Measurements from ENCODE around the gene PIH1D1. TPM values are rescaled to one million over a fixed set of nuclear protein-coding genes. Genes with fewer than 3 reads are reported as not detected.
A peak's percentile ranks its signal among the peaks of the same experiment; 100 is the strongest.

The PIH1D1 gene
- total and polyA plus RNA-seq, 2 of the 8 experiments (the other 6 are each of a cell fraction or from before 2014, with no cell fraction given): 146 to 195 TPM

GRCh38 chr19:49442771-49443365 is 8.7 kb downstream of the PIH1D1 start:
- H3K27me3 ChIP-seq (replicated peaks in 1 of 4; ENCODE audit: control insufficient read depth in 3 of 4, extremely low read depth in 1 of 4, insufficient read depth in 3 of 4, low read length in 3 of 4): peaks cover 18 to 32% (median 30%) of the 10 kb centered on the region in 4 experiments
- H3K4ac ChIP-seq (replicated peaks; ENCODE audit: insufficient read length, low read depth, low read length): no peak overlapping the region
- no peak overlapping the region for H2AFZ ChIP-seq (ENCODE audit: low read length)
- no peak overlapping the region for H4K5ac ChIP-seq (ENCODE audit: insufficient read length, low read depth, low read length)
- 0% methylated on average over 22 of the region's 43 CpGs; no CpG with 5 or more reads in 1 of the 2 experiments for WGBS, 2 experiments (ENCODE audit: extremely low coverage in 1 of 2, insufficient coverage in 1 of 2, insufficient read length in 1 of 2, insufficient replicate concordance in 2 of 2, low coverage in 1 of 2, low lambda C conversion rate in 2 of 2, missing lambda C conversion rate in 1 of 2)
- H2BK15ac ChIP-seq (ENCODE audit: low read length): no peak overlapping the region
- H3K79me2 ChIP-seq (ENCODE audit: control insufficient read depth in 1 of 2, insufficient read depth in 2 of 2, low read length in 2 of 2): no peaks in the 10 kb centered on the region
- H3K79me1 ChIP-seq (ENCODE audit: low read depth, low read length): no peaks in the 10 kb centered on the region
- H3K18ac ChIP-seq (ENCODE audit: extremely low read depth, low read length): peak overlapping the region; percentile 90
- H3K4me2 ChIP-seq (ENCODE audit: insufficient read depth in 1 of 2, low read depth in 2 of 2, low read length in 2 of 2): peak overlapping the region; percentile 53 to 73
- H4K20me1 ChIP-seq (replicated peaks in 1 of 2; ENCODE audit: control insufficient read depth in 1 of 2, insufficient read depth in 2 of 2, low read length in 2 of 2): peaks cover 4 to 6% of the 10 kb centered on the region in 2 experiments
- H3K56ac ChIP-seq (replicated peaks; ENCODE audit: insufficient read length, low read depth, low read length): no peak overlapping the region
- no peak overlapping the region for H4K91ac ChIP-seq (replicated peaks; ENCODE audit: insufficient read length, low read length)
- peak overlapping the region in 2 of 4 experiments; percentile 12 to 29; a peak in 2 of 7 replicates for H3K9ac ChIP-seq (replicated peaks in 1 of 4; ENCODE audit: extremely low read depth in 1 of 4, low read depth in 3 of 4, low read length in 3 of 4)
- peak overlapping the region; percentile 88; the same call in 1 of the 2 replicates for H2BK5ac ChIP-seq (ENCODE audit: low read depth, low read length)
- CTCF ChIA-PET (ENCODE audit: partially characterized antibody): interaction anchor here (0.9 to 7.9 kb wide), 12 partner anchors 12 to 716 kb away, joined by 3 to 88 read pairs (median 4); partner anchors contain the start of genes GFY and PTH2
- H3K4me1 ChIP-seq (replicated peaks in 1 of 4; ENCODE audit: control insufficient read depth in 3 of 4, insufficient read depth in 4 of 4, low read length in 3 of 4): peaks cover 0 to 10% (median 7%) of the 10 kb centered on the region in 4 experiments; a peak in 6 of 7 replicates
- no peak for FAIRE-seq
- H3K14ac ChIP-seq (ENCODE audit: insufficient read length): no peak overlapping the region
- peak; percentile 96 to 100 for DNase-seq (ENCODE audit: low read depth in 1 of 2, low spot score in 2 of 2)
- no peak overlapping the region for H3K23ac ChIP-seq (ENCODE audit: insufficient read length)
- H3K4me3 ChIP-seq (ENCODE audit: extremely low read depth in 1 of 4, insufficient read depth in 2 of 4, low read depth in 3 of 4, low read length in 4 of 4): peak overlapping the region; percentile 46 to 69 (median 62)
- no peaks in the 10 kb centered on the region for H3K9me3 ChIP-seq (ENCODE audit: insufficient read depth in 2 of 2, low read depth in 1 of 2, low read length in 1 of 2)
- POLR2A ChIA-PET (ENCODE audit: partially characterized antibody): interaction anchor here (0.9 to 4.1 kb wide), 9 partner anchors 9 to 234 kb away, joined by 3 to 13 read pairs (median 3); partner anchors contain the start of genes ALDH16A1, PIH1D1 and PRMT1
- no peak overlapping the region for H2BK12ac ChIP-seq (ENCODE audit: low read depth, low read length)
- H3K27ac ChIP-seq (ENCODE audit: low read depth, low read length): peak overlapping the region; percentile 53; the same call in 1 of the 2 replicates
- peaks cover 5 to 9% (median 7%) of the 10 kb centered on the region in 4 experiments; a peak in 6 of 8 replicates for H3K36me3 ChIP-seq (ENCODE audit: control insufficient read depth in 2 of 4, insufficient read depth in 4 of 4, low read length in 3 of 4)
- H2BK120ac ChIP-seq (replicated peaks; ENCODE audit: low read depth, low read length): no peak overlapping the region
- H2BK20ac ChIP-seq (ENCODE audit: low read length): no peak overlapping the region
- peaks cover 18% of the 10 kb centered on the region; the same call in 1 of the 2 replicates for H3K23me2 ChIP-seq (ENCODE audit: low read depth, low read length)
- no peak overlapping the region for H2AK5ac ChIP-seq (ENCODE audit: low read depth, low read length)
- peak overlapping the region; percentile 60 for H4K8ac ChIP-seq (ENCODE audit: extremely low read depth, insufficient read depth, low read length)
- TF ChIP-seq TEAD4 (IDR thresholded peaks at IDR 0.05; ENCODE audit: low read depth, low read length) (peak; percentile 58), USF2 (IDR thresholded peaks at IDR 0.05; ENCODE audit: low read length) (no peak), TAF7 (optimal IDR thresholded peaks at IDR 0.05; ENCODE audit: borderline replicate concordance, low read depth, low read length) (no peak), PHF8 (conservative IDR thresholded peaks at IDR 0.05; ENCODE audit: low read depth, low read length) (peak; percentile 51; the same call in 1 of the 2 replicates), CEBPB (IDR thresholded peaks at IDR 0.05; ENCODE audit: low read depth, low read length) (no peak), GABPA (IDR thresholded peaks at IDR 0.05; ENCODE audit: borderline replicate concordance, insufficient read depth, low read length) (no peak), SAP30 (IDR thresholded peaks at IDR 0.05; ENCODE audit: insufficient read depth, insufficient replicate concordance, low read length) (no peak), SP4 (IDR thresholded peaks at IDR 0.05; ENCODE audit: low read length) (0 out of 2 replicates have a peak, but pooled peaks have one; percentile 1), NRF1 (IDR thresholded peaks at IDR 0.05; ENCODE audit: low read depth, low read length) (no peak), JUND (IDR thresholded peaks at IDR 0.05; ENCODE audit: low read length) (no peak), TCF12 (IDR thresholded peaks at IDR 0.05; ENCODE audit: low read depth, low read length) (no peak)

Data from H1 (cell line).